IMR-90 (cell line): ENCODE results near the gene MFAP4.

Experiments used
- CEBPB ChIP-seq: IDR thresholded peaks from 2 replicates; pipeline ENCODE4 v1.6.1; 2012; ENCODE audit warnings: low read depth, low read length, improper control_type of control experiment
- CTCF ChIP-seq: conservative IDR thresholded peaks from 2 replicates; pipeline ENCODE4 v1.5.1; 2012; ENCODE audit warnings: mild to moderate bottlenecking, low read depth, low read length, improper control_type of control experiment
- MAFK ChIP-seq: IDR thresholded peaks from 2 replicates; pipeline ENCODE4 v1.6.1; 2012; ENCODE audit warnings: low read depth, low read length, improper control_type of control experiment

GRCh38 chr17:19376811-19377210, 10.2 kb downstream of the MFAP4 start:
- TF ChIP-seq MAFK = no peak
- no peak for TF ChIP-seq CTCF
- no peak for TF ChIP-seq CEBPB
